Measurements from ENCODE around the gene IGHMBP2.

IGHMBP2 gene

DNA sequence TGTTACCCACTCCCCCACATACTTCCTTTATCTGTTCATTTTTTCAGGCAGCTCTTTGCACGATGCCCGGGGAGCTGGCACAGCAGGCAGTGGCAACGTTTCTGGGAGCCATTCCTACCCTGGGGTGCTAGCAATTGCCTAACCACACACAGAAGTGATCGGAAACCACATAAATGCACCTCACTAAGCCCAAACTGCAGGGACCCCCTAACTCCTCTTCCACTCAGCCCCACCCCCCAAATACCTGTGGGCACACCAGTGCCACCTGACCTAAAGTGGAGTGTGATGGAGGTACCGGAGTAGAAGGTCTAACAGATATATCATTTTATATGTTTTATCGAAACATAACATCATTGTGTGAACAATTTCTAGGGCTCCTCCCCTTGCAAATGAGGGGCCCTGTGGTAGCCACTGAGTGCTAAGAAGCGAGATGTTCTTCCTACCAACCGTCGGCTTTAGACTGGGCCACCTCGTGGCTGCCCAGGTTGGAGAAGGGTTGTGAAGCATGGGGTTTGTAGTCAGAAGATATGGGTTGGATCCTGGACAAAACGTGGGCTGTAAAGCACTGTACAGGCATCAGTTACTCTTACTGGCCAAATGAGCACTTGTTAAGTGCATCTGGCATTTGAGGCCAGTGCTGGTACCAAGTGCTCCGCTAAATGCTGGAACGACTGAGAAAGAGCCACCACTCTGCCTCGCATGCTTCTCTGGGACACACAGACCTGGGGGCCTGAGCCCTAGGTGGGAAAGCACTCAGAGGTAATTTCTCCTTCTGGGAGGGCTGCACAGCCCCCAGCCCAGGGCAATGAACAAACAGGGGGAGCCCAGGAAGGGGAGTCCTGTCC is 74.3 kb downstream of the IGHMBP2 start:
- DNase-seq (ENCODE audit: insufficient read length, low spot score): no peak
- no peak for TF ChIP-seq POLR2A (IDR thresholded peaks at IDR 0.05; ENCODE audit: low read depth, low read length)
- FAIRE-seq: no peak

DNA sequence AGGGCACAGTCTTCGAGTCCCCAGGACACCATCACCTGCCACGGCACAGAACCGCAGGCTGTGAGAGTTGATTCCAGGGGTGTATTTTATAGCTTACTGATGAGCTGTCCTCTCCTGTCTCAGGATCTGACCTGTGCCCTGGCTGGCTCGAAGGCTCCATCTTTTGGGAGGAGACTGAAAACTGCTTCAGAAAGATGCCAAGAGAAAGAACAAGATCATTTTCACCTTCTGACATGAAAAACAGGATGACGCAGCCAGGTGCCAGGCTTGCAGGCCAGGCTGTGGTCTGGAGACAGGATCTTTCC is 74.9 kb downstream of the IGHMBP2 start:
- no peak for FAIRE-seq
- TF ChIP-seq POLR2A (IDR thresholded peaks at IDR 0.05; ENCODE audit: low read depth, low read length): no peak
- no peak for DNase-seq (ENCODE audit: insufficient read length, low spot score)

GRCh38 chr11:68978931-68979594 is 75.4 kb downstream of the IGHMBP2 start:
- no peak for FAIRE-seq
- no peak for DNase-seq (ENCODE audit: insufficient read length, low spot score)
- TF ChIP-seq POLR2A (IDR thresholded peaks at IDR 0.05; ENCODE audit: low read depth, low read length): no peak

GRCh38 chr11:68979931-68980775 is 76.5 kb downstream of the IGHMBP2 start:
- TF ChIP-seq POLR2A (IDR thresholded peaks at IDR 0.05; ENCODE audit: low read depth, low read length): no peak
- DNase-seq (ENCODE audit: insufficient read length, low spot score) (no peak), FAIRE-seq (no peak)

DNA sequence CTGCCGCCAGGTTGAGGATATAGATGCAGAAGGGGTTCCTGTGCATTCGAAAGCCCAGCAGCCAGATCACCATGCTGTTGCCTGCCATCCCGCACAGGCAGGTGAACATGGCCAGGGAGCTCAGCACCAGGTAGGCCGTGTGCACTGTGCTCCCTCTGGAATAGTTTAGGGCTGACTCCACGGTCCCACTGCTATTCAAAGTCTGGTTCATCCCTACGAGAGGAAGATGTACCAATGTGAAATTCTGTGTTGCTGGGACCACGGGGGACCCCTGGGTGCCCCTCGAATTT is 77.0 kb downstream of the IGHMBP2 start, which contains the start of gene MRGPRD:
Gene MRGPRD (minus strand): TSS at position 211 of the 290 bp plus-strand sequence. CDS start 0 bp downstream, at position 211.
- no peak for TF ChIP-seq POLR2A (IDR thresholded peaks at IDR 0.05; ENCODE audit: low read depth, low read length)
- DNase-seq (ENCODE audit: insufficient read length, low spot score) (no peak), FAIRE-seq (no peak)

DNA sequence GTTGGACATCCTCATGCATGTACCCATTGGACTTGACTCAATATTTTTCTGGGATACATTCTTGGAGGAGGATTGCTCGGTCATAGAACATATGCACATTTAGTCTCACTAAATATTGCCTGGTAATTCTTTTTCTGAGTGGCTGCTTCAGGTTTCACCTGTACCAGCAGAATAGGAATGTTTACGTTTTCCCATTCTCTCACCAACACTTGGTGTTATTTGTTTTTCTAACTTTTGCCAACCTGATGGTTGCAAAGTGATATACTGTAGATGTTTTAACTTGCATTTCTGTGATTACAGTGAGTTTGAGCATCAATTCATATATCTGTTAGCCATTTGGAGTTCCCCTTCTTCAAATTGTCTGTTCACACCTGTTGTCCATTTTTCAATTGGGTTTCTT is 78.4 kb downstream of the IGHMBP2 start:
- TF ChIP-seq POLR2A (IDR thresholded peaks at IDR 0.05; ENCODE audit: low read depth, low read length): no peak
- DNase-seq (ENCODE audit: insufficient read length, low spot score) (no peak), FAIRE-seq (no peak)

DNA sequence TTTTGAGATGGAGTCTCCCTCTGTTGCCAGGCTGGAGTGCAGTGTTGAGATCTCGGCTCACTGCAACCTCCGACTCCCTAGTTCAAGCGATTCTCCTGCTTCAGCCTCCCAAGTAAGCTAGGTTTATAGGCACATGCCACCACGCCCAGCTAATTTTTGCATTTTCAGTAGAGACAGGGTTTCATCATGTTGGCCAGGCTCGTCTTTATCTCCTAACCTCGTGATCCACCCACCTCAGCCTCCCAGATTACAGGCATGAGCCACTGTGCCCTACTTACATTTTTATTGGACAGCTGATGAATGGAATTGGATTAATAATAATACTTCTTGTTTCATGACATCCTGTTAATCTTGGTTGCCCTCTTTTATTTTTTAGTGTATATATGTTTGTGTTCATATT is 80.1 kb downstream of the IGHMBP2 start:
- no peak for TF ChIP-seq POLR2A (IDR thresholded peaks at IDR 0.05; ENCODE audit: low read depth, low read length)
- FAIRE-seq (no peak), DNase-seq (ENCODE audit: insufficient read length, low spot score) (no peak)

- no peak for TF ChIP-seq POLR2A (IDR thresholded peaks at IDR 0.05; ENCODE audit: low read depth, low read length)
- FAIRE-seq (no peak), DNase-seq (ENCODE audit: insufficient read length, low spot score) (no peak)
Observed at GRCh38 chr11:68987211-68987610, 83.5 kb downstream of the IGHMBP2 start.

DNA sequence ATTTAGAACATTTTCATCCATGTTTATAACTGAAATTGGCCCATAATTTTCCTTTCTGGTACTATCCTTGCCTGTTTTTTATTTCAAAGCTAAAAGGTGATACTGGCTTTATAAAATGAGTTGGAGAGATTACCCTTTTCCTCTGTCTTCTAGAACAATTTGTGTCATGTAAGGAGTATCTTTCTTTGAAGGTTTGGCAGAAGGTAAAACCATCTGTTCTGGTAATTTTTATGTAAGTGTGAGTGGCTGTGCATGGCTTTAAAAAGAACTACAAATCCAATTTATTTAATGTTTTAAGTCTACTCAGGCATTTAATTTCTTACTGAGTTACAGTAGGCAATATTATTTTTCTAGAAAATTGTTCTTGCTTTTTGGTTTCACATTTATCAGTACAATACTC is 84.8 kb downstream of the IGHMBP2 start:
- DNase-seq (ENCODE audit: insufficient read length, low spot score): no peak
- no peak for TF ChIP-seq POLR2A (IDR thresholded peaks at IDR 0.05; ENCODE audit: low read depth, low read length)
- no peak for FAIRE-seq
